IPS-NIHi11 (cell line): ENCODE measurements around the gene TPSB2.

Source experiments
- DNase-seq: peaks from one replicate; pipeline ENCODE4 v3.0.0; 2012; ENCODE audit warnings: mixed read lengths, low spot score

TPSB2 gene

DNA sequence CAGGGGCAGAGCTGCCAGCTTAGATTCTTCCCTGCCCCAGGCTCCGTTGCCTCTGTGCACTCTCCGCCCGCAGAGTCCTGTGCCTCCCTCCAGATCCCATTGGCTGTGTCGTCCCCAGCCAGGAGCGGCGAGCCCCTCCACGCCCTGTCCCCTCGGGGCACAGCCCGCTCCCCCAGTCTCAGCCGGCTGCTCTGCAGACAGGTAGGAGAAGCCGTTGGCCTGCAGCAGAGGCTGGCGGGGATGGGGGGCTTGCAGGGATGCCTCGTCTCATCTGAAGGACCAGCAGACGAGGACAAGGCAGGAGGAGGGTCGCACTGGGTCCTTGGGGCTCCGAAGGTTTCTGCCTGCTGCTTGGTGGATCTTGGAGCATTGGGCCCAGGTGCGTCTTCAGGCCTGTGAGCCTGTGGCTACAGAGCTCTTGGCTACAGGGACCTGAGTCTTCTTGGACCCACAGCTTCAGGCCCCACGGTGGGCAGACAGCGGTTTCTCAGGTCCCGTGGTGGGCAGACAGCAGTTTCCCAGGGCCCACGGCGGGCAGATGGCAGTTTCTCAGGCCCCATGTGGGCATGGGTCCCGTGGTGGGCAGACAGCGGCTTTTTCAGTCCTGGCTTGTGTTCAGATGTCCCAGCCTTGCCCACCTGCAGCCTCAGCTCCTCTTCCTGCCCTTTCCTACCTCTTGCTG is 10.9 kb downstream of the TPSB2 start:
- DNase-seq: no peak

DNA sequence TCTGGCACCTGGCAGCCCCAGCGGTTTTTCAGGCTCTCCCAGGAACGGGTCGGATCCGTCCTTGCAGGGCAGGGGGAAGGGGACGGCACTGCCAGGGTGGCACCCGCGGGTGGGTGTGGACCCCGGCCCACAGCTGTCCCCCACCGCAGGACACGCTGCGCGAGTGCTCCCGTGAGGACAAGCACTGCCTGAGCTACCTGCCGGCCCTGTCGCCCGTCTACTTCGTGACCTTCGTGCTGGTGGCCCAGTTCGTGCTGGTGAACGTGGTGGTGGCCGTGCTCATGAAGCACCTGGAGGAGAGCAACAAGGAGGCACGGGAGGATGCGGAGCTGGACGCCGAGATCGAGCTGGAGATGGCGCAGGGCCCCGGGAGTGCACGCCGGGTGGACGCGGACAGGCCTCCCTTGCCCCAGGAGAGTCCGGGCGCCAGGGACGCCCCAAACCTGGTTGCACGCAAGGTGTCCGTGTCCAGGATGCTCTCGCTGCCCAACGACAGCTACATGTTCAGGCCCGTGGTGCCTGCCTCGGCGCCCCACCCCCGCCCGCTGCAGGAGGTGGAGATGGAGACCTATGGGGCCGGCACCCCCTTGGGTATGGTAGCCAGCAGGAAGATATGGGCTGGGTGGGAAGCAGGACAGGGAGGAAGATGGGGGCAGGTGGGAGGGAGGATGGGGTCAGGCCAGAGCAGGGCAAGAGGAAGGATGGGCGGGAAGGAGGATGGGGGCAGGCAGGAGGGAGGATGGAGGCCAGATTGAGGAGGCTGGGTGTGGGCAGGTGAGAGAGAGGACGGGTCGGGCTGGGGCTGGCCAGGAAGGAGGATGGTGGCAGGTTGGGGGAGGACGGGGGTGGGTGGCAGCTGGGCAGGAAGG is 11.7 kb downstream of the TPSB2 start:
- DNase-seq: no peak

DNA sequence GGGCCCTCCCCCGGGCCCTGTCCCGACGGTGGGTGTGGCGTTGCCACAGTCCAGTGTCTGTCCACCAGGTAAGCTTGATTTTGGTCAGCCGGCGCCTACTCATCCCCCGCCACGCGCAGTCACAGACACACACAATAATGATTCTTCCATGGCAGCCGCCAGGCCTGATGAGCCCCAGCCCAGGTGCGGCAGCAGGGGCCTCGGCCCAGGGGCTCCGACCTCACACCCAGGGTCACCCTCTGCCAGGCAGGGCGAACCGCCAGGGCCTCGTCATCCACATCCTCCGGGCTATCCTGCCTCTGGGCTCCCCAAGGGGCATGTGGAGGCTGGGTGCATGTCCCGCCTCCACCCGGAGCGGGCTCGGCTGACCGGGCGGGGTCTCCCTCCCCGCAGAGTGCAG is 12.5 kb downstream of the TPSB2 start:
- no peak for DNase-seq

DNA sequence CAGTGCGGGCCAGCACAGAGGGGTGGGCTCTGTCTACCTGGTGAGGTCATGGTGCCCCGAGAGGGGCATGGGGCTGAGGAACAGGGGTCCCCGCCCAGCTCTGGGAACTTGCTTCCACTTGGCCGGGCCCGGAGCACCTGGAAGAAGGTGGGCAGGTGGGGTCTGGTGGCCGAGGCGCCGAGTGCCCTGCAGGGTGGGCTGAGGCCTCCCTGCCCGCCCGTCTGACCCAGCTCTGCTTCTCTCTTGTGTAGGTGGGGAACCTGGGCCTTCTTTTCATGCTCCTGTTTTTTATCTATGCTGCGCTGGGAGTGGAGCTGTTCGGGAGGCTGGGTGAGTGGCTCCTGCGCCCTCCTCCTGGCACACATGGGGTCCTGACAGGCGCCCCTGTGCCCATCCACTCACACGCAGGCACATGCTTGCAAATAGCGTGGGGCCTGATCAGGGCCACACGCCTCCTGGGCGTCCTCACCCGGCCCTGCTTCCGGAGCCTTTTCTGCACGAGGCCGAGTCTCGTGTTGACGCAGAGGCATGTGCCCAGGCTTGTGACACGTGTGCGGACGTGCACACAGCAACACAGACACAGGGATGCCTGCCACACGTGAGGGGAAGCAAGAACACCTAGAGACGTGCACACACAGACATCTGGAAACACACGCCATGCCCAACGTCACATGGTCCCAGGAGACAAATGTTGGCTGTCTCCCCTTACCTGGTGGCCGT is 13.1 kb downstream of the TPSB2 start:
- DNase-seq: no peak

DNA sequence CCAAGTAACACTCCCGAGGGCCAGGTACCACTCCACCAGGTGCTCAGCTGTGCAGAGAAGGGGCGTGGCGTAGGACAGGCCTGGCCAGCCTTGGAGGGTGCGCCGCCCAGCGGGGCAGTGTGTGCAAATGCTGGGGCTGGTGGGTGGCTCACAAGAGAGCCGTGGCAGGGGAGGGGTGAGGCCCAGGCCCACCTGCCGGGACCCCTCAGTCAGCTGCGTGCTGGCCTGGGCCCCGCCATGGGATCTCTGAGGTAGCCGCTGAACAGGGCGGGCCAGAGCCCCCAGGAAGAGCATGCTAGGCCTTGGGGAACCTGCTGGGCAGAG is 13.7 kb downstream of the TPSB2 start:
- no peak for DNase-seq

DNA sequence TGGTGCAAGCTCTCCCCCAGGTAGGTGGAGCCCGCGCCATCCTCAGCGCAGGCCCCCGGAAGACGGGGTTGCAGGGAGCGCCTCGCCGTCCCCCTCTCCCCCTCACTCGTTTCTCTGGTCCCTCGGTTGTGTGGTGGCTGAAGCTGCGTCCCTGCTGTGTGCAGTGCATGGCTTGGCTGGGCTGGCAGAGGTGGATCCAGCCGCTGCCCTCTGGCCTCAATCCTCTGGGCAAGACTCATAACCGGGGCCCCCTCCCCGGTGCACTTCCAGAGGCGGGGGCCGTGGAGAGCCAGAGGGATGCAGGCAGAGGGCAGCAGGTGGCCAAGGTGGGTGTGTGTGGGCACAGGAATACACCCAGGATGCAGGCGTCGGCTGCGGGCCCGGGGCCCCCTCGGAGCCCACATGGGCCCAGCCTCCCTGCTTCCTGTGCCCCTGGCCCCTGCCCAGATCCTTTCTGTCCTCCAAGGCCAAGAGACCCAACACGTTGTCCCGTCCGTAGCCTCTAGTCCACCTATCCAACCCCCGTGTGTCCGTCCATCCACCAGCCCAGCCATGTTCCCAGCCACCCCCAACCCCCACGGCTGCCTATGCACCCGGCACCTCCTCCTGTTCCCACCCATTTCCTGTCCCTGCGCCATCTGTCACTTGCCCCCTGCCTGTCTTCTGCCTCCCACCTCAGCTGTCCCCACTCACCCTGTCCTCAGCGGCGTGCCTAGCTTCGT is 14.2 kb downstream of the TPSB2 start:
- no peak for DNase-seq

DNA sequence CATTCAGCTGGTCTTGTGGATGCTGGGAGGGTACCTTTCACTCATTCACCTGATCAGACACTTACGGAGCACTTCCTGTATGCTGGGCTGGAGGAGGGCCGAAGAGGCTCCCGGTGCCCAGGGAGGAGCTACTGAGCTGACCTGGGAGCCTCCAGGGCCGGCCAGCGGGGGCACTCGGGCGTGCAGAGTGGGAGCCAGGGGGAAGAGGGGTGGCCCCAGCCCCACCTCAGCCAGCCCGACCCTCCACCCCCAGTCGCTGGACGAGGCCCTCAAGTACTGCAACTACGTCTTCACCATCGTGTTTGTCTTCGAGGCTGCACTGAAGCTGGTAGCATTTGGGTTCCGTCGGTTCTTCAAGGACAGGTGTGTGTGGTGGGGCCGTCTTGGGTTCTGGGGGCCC is 15.3 kb downstream of the TPSB2 start:
- DNase-seq: no peak

DNA sequence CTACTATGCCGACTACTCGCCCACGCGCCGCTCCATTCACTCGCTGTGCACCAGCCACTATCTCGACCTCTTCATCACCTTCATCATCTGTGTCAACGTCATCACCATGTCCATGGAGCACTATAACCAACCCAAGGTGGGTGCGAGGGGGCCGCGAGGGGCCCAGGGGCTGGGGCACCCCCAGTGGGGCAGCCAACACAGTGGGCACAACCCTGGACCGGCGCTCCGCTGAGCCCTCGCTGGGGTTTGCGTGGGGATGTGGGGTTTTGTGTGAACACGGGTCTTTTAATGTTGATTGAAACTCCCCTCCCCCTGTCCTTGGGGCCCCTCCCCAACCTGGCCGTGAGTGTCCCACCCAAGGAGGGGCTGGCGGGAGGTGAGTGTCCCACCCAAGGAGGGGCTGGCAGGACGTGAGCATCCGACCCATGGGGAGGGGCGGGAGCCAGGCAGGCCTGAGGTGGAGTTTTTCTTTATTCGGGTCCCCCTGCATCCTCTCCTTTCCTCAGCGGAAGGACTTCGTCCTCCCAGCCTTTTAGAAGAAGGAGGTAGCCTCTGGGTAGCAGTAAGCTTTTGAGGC is 16.1 kb downstream of the TPSB2 start:
- DNase-seq: no peak

DNA sequence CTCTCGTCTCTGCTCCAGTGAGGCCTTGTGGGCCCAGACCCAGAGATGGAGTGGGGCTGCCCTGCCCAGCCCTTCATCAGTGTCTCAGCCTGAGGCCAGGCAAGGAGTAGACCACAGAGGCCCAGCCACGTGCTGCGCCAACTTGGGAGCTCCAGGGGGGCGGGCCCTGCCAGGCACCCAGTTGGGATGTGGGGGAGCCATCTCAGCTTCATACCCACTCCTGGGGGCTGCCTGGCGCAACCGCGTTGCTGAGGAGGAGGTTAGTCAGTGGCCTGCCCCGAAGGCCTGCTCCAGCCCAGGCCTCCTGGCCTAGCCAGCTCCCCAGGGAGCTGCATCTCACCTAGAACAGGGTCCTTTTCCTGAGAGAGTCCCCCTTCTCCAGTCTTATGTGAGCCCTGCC is 16.8 kb downstream of the TPSB2 start:
- DNase-seq: no peak

DNA sequence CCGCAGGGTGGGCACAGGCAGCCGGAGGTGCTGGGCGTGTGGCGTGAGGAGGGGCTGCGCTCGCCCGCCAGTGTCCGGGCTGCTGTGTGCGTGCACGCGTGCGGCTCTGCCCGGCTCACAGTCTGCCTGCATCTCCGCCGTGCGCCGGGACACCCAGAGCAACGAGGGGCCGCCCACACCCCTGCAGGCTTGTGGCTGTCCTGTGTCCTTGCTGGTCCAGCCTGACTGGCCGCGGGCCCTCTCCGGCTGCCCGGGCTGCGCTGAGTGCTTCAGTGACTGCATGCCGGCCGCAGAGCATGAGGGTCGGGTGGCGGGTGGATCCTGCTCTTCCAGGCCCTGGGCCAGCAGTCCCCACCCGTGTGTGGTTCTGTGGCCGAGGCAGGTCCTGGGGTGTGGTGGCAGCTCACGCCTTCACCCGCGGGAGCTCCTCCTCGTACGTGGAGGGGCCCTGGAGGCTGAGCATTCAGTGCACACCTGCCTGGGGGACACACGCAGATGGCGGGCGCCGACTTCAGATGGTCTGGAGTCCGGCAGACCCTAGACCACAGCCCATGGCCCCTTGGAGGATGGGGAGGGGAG is 17.3 kb downstream of the TPSB2 start:
- no peak for DNase-seq

DNA sequence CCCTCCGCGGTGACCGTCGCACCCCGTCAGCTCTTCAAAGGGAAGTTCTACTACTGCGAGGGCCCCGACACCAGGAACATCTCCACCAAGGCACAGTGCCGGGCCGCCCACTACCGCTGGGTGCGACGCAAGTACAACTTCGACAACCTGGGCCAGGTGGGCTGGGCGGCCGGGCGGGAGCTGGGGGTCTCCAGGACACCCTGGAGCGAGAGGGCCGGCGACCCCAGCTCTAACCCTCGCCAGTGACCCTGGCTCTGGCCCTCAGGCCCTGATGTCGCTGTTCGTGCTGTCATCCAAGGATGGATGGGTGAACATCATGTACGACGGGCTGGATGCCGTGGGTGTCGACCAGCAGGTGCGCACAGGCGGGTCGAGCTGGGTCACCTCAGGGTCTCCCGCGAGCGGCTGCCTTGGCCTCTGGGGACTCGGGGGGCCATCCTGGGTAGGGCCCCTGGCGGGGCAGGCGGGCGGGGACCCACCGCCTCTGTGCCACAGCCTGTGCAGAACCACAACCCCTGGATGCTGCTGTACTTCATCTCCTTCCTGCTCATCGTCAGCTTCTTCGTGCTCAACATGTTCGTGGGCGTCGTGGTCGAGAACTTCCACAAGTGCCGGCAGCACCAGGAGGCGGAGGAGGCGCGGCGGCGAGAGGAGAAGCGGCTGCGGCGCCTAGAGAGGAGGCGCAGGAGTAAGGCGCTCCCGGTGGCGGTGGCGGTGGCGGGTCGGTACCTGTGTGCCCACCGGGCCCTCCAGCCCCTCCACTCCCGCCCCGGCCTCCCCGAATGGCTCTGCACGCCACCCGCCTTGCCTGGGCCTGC is 18.3 kb downstream of the TPSB2 start:
- DNase-seq: no peak

DNA sequence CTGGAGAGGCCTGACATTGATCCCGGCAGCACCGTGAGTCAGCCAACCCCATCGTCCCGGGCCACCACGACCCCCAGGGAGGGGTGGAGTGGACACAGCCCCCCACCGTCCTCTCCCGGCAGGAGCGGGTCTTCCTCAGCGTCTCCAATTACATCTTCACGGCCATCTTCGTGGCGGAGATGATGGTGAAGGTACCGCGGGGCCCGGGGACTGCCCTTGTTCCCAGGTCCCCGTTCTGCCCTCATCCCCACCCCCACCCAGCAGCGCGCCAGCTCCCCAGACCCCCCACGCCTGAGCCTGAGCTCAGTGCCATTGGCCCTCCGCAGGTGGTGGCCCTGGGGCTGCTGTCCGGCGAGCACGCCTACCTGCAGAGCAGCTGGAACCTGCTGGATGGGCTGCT is 19.5 kb downstream of the TPSB2 start:
- no peak for DNase-seq

DNA sequence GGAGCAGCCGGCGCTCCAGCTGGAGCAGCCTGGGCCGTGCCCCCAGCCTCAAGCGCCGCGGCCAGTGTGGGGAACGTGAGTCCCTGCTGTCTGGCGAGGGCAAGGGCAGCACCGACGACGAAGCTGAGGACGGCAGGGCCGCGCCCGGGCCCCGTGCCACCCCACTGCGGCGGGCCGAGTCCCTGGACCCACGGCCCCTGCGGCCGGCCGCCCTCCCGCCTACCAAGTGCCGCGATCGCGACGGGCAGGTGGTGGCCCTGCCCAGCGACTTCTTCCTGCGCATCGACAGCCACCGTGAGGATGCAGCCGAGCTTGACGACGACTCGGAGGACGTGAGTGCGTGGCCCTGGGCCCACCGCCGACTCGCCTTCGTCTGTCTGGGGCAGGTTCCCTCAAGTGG is 20.9 kb downstream of the TPSB2 start:
- no peak for DNase-seq

DNA sequence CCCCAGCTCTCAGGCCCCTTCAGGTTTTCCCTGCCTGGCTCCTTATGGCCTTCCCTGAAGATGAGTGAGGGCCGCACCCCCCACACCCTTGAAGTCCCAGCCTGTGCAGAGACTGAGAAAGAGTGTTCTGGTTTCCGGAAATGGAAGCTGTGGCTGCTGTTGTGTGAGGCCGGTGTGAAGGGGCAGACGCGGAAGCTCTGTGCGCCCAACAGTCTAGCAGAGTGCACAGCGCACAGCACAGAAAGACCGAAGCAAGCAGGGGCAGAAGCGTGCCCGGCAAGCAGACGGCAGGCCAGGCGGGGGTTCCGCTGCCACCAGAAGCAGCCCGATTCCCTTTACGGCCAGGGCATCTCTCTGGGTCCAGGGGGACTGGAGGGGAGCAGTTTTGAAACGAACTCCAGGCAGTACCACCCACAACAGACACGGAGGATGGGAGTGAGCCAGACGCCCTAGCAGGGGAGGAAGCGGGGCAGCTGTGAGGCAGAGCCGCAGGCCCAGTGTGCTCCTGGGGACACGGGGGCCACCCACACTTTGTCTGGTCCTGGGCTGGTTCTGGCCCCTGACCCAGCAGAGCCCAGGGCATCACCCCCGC is 21.6 kb downstream of the TPSB2 start:
- DNase-seq: no peak

DNA sequence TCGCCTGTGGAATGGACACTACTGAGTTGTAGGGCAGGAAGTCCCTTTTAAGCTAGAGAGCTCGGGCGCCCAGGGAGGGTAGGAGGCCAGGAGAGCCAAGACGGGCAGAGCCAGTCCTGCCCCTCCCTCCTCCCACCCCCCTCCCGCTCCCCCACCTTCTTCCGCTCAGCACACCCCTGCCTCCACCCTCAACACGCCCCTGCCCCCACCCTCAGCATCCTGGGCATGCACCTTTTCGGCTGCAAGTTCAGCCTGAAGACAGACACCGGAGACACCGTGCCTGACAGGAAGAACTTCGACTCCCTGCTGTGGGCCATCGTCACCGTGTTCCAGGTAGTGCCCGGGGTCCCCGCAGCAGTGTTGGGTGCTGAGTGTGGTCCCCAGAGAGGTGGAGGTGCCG is 23.2 kb downstream of the TPSB2 start:
- DNase-seq: no peak

DNA sequence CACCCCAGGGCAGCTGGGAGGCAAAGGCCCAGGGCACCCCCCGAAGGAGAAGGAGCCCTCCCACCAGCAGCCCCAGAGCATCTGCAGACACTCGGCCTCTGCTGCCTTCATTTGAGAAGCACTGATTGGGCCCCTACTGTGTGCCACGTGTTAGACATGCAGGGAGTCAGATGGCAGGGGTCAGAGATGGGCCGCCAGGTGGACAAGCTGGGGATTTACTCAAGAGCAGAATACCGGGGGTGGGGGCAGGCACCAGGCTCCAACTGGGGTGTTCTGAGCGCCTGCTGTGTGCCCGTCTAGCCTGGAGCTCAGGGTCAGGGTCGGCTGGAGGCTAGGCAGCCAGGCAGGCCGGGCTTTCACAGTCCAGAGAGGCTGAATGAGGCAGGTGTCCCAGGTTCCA is 23.7 kb downstream of the TPSB2 start:
- DNase-seq: no peak

DNA sequence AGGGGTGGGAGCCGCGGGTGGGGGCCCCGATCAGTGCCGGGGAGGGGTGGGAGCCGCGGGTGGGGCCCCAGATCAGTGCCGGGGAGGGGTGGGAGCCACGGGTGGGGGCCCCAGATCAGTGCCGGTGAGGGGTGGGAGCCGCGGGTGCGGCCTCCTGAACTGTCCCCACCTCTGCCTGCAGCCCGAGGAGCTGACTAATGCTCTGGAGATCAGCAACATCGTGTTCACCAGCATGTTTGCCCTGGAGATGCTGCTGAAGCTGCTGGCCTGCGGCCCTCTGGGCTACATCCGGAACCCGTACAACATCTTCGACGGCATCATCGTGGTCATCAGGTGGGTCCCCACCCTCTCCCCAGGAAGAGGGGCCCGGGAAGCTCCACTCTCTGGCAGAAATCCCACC is 25.1 kb downstream of the TPSB2 start:
- no peak for DNase-seq

DNA sequence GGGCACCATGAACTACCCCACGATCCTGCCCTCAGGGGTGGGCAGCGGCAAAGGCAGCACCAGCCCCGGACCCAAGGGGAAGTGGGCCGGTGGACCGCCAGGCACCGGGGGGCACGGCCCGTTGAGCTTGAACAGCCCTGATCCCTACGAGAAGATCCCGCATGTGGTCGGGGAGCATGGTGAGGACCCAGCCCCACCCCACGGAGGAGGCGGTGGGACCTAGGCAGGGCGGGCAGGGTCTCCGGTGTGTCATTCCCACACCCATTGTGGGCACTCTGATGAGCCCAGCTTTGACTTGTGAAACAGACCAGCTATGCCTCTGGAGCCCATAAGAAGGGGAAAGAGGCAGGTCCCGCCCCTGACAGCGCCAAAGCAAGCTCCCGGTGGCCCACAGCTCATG is 27.7 kb downstream of the TPSB2 start:
- no peak for DNase-seq

DNA sequence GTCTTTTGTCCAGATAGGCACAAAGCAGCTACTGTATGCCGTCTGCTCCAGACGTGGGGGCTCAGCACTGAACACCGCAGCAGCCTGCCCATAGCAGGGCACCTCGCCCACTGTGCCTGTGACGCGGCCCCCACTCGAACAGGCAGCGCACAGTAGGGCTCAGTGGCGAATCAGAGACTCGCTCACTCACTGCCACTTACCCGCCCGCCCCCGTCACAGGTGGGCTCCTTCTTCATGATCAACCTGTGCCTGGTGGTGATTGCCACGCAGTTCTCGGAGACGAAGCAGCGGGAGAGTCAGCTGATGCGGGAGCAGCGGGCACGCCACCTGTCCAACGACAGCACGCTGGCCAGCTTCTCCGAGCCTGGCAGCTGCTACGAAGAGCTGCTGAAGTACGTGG is 28.5 kb downstream of the TPSB2 start:
- DNase-seq: no peak

DNA sequence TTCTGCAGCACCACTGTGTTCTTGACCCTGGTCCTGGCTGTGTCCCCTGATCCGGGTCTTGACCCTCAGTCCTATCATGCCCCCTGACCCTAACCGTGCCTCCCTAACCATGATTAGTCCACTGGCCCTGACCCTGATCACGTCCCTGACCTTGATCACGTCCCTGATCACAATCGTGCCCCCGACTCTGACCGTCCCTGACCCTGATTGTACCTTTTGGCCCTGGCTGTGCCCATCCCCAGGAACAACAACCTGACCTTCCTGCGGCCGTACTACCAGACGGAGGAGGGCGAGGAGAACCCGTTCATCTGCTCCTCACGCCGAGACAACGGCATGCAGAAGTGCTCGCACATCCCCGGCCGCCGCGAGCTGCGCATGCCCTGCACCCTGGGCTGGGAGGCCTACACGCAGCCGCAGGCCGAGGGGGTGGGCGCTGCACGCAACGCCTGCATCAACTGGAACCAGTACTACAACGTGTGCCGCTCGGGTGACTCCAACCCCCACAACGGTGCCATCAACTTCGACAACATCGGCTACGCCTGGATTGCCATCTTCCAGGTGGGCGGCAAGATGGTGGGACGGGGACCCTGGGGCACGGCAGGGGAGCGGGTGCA is 29.9 kb downstream of the TPSB2 start:
- no peak for DNase-seq
